GM23338 (cell line): Measurements from ENCODE around the gene CBLIF.
"Not testable (repeated sequence)": the region's sequence is repeated elsewhere in the genome, so short reads cannot be mapped to it uniquely, and the experiment has no call there.

Experiments used
- CTCF ChIP-seq, 2 experiments: fragments of 200-600 bp in 1 of 2; sonication (generic) in 1 of 2; conservative IDR thresholded peaks; 2 replicates each; pipeline versions ENCODE4 v1.5.1 to v1.6.1; 2016 to 2017; ENCODE audit warnings: antibody characterized with exemption in 2 of 2, low read depth in 2 of 2, mild to moderate bottlenecking in 2 of 2, moderate library complexity in 1 of 2
- ETS1 ChIP-seq: IDR thresholded peaks from 2 replicates; pipeline ENCODE4 v1.6.1; 2016; ENCODE audit warnings: antibody characterized with exemption
- EZH2 ChIP-seq: fragments of 200-600 bp; sonication (generic); IDR thresholded peaks from one replicate; pipeline ENCODE4 v1.8.0; 2017; ENCODE audit warnings: antibody characterized with exemption, mild to moderate bottlenecking, low read depth; ENCODE audit not compliant: unreplicated experiment
- POLR2AphosphoS5 ChIP-seq: IDR thresholded peaks from 2 replicates; pipeline ENCODE4 v1.6.1; 2016; ENCODE audit warnings: antibody characterized with exemption, low read depth
- REST ChIP-seq: IDR thresholded peaks from one replicate; pipeline ENCODE4 v1.6.1; 2018; ENCODE audit warnings: antibody characterized with exemption; ENCODE audit not compliant: unreplicated experiment
- ZNF331 ChIP-seq: fragments of 250-450 bp; sonication (Bioruptor Pico); IDR thresholded peaks from 2 replicates; pipeline ENCODE4 v1.5.0; 2020; ENCODE audit warnings: low read depth, mild to moderate bottlenecking, moderate library complexity

- TF ChIP-seq CTCF (conservative IDR thresholded peaks at IDR 0.05; ENCODE audit: low read depth in 2 of 2); POLR2AphosphoS5; ETS1; REST; ZNF331 (CRISPR knock-in tag); EZH2: not testable (repeated sequence)
These were observed 41.9 kb upstream of the CBLIF start for GRCh38 chr11:59887156-59887555.
